ENCODE results near the gene TMEM132D.

The TMEM132D gene

GRCh38 chr12:129534966-129535750, 368.7 kb downstream of the TMEM132D start:
- no peak for DNase-seq (ENCODE audit: low read depth)

DNA sequence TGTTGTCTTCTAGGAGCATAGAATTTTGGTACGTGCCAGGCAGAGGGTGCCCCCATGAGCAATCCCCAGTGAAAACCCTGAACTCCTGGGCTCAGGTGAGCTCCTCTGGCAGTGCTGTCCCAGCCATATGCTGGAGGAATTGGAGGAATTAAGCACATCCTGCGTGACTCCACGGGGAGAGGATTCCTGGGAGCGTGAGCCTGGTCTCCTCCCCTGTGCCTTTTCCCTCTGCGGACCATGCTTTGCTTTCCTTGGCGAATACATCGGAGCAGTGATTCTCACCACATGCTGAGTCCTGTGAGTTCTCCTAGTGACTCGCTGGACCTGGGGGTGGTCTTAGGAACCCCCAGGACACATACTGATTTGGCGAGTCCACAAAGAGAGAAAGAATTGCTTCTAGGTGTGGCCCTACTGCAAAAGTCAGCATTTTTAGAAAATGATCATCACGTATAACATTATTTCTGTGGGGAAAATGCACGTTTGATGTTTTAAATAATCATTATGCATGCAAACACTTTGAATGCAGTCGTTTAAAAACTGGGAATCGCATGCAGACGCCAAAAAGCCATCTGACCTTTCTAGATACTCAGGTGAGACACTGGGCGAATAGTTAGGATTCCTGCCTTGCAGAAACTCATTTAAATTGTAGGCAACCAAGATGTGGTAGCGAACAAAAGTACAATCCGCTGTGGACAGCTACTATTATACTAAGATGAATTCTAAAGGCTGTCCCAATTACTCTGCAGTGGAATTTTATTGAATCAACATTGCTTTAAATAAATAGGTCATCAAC, 370.9 kb downstream of the TMEM132D start:
- no peak for DNase-seq (ENCODE audit: low read depth)

GRCh38 chr12:129532082-129532481, 371.7 kb downstream of the TMEM132D start:
- no peak for DNase-seq (ENCODE audit: low read depth)

- DNase-seq (ENCODE audit: low read depth): no peak
These were observed 372.8 kb downstream of the TMEM132D start for GRCh38 chr12:129530984-129531383.

DNA sequence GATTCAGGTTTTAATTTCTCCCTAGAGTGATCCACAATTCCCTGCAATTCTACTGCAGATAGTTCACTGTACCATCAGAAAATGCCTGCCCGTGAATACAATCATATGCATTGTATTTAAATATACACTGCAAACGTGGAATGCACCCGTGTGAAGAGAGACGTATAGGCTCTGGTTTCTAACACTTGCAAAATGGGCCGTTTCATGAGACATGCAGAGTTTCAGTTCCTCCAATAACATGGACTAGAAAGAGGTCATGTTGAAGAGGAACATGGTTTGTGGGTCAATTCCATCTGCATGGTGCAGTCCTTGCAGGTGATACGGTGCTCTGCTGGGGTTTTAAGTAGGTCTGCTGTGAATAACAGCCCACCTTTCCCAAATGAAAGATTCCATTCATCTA, 373.3 kb downstream of the TMEM132D start:
- DNase-seq (ENCODE audit: low read depth): no peak

- no peak for DNase-seq (ENCODE audit: low read depth)
These were observed 376.3 kb downstream of the TMEM132D start for GRCh38 chr12:129527506-129527905.

DNA sequence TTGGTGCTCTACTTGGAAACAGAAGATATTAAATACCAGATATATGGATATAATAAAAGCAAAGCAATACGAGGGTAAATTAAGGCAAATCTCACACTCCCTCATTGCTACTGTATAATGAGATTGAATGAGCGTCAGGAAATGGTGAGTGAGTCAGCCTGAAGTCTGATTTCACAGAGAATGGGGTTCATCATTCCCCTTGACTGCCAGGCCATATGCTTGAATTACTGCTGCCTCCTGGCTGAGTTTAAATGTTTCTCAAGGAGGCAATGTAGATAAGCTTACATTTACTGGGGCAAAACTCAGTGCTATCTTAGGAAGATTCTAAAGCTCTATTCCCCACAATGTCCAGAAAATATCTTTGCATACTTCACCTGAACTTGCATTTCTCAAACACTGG, 380.2 kb downstream of the TMEM132D start:
- no peak for DNase-seq (ENCODE audit: low read depth)

DNA sequence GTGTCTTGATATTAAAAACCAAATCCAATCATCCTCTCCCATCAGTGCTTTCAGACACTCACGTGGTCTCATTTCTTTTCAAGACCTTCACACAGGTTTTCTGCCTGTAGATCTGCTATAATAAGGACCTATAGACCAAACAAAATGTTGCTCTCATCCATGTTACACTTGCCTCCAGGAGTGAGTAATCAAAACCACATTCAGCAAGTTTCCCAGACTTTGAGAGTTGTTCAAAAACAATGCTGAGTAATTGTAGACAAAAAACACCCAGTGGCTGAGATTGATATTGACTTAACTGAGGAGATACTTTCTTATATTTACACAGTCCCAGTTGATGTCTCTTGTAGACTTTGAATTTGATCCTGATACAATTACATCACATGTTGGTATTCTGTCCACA, 383.1 kb downstream of the TMEM132D start:
- no peak for DNase-seq (ENCODE audit: low read depth)

GRCh38 chr12:129503802-129504201, 400.0 kb downstream of the TMEM132D start:
- no peak for DNase-seq (ENCODE audit: low read depth)

DNA sequence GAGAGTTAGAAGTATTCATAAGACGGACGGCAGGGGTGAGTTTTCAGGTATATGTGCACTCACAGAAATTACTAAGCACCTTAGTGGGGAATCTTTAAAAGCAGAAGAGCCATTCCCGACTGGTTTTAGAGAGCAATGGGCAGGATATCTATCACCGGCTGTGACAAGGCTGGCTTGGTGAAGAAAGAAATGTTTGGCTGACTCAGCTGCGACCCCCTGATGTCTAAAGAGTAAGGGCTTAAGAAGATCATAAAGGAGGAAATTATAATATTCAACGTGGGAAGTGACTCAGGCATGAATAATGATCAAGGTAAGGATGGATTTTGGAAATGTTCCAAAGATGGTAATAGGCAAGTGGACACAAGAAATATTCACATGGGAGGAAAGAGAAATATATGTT, 407.6 kb downstream of the TMEM132D start:
- DNase-seq (ENCODE audit: low read depth): no peak

DNA sequence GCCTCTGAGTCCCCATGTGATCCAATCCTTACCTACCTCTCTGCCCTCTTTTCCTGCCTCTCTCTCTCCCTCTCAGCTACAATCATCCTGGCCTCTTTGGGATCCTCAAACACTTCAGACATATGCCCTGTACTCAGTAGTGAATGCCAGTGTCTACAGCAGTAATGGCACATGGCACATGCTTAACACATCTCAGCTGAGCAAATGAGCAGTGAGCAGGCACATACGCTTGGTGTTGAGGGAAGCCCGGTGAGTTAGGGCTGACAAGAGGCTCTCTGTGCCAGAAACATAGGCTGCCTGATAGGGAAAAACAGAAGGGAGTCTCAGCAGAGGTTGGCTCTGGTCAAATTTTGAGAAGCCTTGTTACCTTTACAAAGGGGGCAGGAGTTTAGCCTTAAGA, 409.1 kb downstream of the TMEM132D start:
- no peak for DNase-seq (ENCODE audit: low read depth)

- DNase-seq (ENCODE audit: low read depth): no peak
These were observed 409.6 kb downstream of the TMEM132D start for GRCh38 chr12:129494260-129494659.

- DNase-seq (ENCODE audit: low read depth): no peak
These were observed 414.6 kb downstream of the TMEM132D start for GRCh38 chr12:129489100-129489676.

- no peak for DNase-seq (ENCODE audit: low read depth)
These were observed 416.9 kb downstream of the TMEM132D start for GRCh38 chr12:129486931-129487330.

DNA sequence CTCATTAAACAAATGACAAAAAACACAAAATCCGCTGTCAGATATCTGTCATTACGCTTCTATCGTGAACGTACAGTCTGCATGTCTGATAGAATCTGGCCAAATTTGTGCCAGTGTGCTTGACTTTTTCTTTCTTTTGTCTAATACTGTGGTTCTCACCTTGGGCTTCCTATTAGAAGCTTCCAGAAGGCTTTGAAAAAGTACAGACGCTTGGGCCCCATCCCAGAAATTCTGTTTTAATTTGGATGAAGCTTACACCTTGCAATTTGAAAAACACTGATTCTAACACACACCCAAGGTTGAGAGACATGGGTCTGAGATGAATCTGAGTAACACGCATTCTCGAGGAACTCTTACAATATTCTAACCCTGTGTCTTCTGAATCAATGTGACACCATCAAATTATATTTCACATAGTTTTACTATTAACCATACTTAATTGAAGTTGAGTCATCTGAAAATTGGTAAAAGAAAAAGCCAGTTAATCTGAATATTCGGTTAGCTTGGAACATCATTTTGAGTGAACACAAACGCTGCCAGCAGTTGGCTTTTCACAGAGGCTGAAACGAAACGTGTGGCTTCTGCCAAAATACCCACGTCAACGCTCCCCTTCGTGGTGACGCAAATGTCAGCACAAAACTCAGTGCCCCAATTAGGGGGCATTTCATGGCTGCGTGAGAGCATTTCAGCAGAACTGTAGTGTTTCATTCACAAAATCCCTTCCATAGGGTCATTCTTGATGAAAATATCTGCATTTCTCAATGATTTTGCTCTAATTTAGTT, 420.5 kb downstream of the TMEM132D start:
- no peak for DNase-seq (ENCODE audit: low read depth)

GRCh38 chr12:129481921-129482320, 421.9 kb downstream of the TMEM132D start:
- DNase-seq (ENCODE audit: low read depth): no peak

GRCh38 chr12:129470196-129470595, 433.6 kb downstream of the TMEM132D start:
- DNase-seq (ENCODE audit: low read depth): no peak

DNA sequence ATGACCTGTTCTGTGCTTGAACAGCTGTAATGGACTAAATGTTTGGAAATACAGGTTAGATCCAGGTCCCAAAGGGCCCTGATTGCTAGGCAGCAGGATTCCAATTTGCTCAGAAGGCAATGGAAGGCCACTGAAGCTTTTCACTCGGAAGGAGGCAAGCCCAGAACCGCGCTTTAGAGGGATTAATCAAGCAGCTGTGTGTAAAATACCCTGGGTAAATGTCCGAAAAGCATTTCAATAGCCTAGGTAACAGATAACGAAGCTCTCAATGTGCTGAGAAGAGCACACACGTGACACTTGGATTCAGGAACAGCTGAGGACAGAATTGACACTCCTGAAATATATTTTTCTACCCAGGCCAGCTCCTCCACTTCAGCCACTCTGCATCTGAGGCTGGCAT, 436.1 kb downstream of the TMEM132D start:
- no peak for DNase-seq (ENCODE audit: low read depth)

GRCh38 chr12:129467289-129467688, 436.5 kb downstream of the TMEM132D start:
- no peak for DNase-seq (ENCODE audit: low read depth)

GRCh38 chr12:129466499-129466898, 437.3 kb downstream of the TMEM132D start:
- DNase-seq (ENCODE audit: low read depth): no peak

DNA sequence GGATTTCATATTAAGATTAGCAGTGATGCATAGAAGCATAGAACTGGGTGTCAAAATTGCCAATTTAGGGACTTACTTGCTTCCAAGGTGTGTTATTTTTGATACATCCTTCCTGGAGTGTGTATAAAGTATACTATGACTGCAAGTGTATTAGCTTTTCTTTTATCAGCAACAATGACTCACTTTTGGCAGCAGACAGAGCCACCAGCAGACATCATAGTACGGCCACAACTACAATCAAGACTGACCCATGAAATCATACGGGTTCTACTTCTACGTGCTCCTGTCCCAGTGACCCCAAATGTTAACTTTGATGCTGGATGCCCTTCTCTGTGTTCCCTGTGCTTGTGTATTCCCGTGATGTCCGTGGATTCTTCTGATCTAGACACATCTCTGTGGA, 443.9 kb downstream of the TMEM132D start:
- DNase-seq (ENCODE audit: low read depth): no peak

DNA sequence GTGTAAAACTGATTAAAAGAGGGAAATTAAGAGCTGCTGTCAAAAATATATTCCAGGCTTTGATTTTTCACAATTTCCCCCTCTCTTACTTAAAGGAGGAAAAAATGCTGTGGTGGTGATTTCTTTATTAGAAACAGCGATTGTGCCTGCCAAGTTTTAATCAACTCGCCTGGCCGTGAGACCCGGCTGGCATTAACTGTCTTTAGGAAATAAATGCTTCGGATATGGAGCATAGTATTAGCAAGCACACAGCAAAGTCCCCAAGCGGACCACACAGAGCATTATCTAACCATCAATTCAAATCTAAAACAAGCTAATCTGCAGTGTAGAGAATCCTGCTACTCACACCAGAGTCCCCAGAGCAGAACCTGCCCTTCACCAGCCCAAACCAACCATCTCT, 457.1 kb downstream of the TMEM132D start:
- DNase-seq (ENCODE audit: low read depth): no peak
